ENCODE data around the gene ZNF74. TPM values are rescaled to one million over a fixed set of nuclear protein-coding genes. Genes with fewer than 3 reads are reported as not detected.
"Not testable (repeated sequence)": the region's sequence is repeated elsewhere in the genome, so short reads cannot be mapped to it uniquely, and the experiment has no call there.

ZNF74 gene
- total RNA-seq, result 10.7 TPM
- long read RNA-seq, transcript ZNF74-202 (5 exons, 3,159 nt), result major isoform, 16 of 31 reads
- long read RNA-seq, transcript ZNF74-203 (4 exons, 2,789 nt), result minor isoform, 8 of 31 reads
- long read RNA-seq, partial matches to known transcripts, result 0 of 31 reads
- long read RNA-seq, other reads (novel, unspliced or antisense), result 7 of 31 reads

- no peak for TF ChIP-seq CTCF (IDR thresholded peaks at IDR 0.05)
- H3K9me3 ChIP-seq, result no peaks in the 10 kb centered on the region
- intact Hi-C loops (cut with DNase I), result no loop called here
- no peaks in the 10 kb centered on the region for H3K27me3 ChIP-seq
- H3K36me3 ChIP-seq, result no peaks in the 10 kb centered on the region
- ATAC-seq (peak; percentile 97), DNase-seq (peak; percentile 96)
- H3K4me1 ChIP-seq, result peaks cover 23% of the 10 kb centered on the region
- H3K27ac ChIP-seq, result peak within 1 kb of the TSS; percentile 82
- peak within 1 kb of the TSS; percentile 92 for H3K4me3 ChIP-seq
Measured at GRCh38 chr22:20393705-20394476, at the start of gene ZNF74. TSS of gene ZNF74 (plus strand) at chr22:20394151. CDS start at chr22:20394629, 478 bp downstream.

- H3K4me3 ChIP-seq; H3K4me1 ChIP-seq; ATAC-seq; H3K36me3 ChIP-seq; intact Hi-C loops (cut with DNase I); H3K9me3 ChIP-seq; H3K27ac ChIP-seq; H3K27me3 ChIP-seq; DNase-seq: not testable (repeated sequence)
Measured at GRCh38 chr22:20346553-20346952, 47.4 kb upstream of the ZNF74 start.

GRCh38 chr22:20352536-20352935, 41.4 kb upstream of the ZNF74 start:
- H3K4me1 ChIP-seq; H3K4me3 ChIP-seq; ATAC-seq; H3K27me3 ChIP-seq; H3K27ac ChIP-seq; H3K36me3 ChIP-seq; intact Hi-C loops (cut with DNase I); H3K9me3 ChIP-seq; DNase-seq: not testable (repeated sequence)

- Histone ChIP-seq H3K36me3 (no peaks in the 10 kb centered on the region), H3K9me3 (no peaks in the 10 kb centered on the region), H3K4me3 (no peak overlapping the region), H3K4me1 (no peaks in the 10 kb centered on the region), H3K27ac (no peak overlapping the region), H3K27me3 (no peaks in the 10 kb centered on the region)
- no peak for TF ChIP-seq CTCF (IDR thresholded peaks at IDR 0.05)
- intact Hi-C loops (cut with DNase I), result no loop called here
- no peak for DNase-seq
- no peak for ATAC-seq
Measured at GRCh38 chr22:20354238-20354975, 39.5 kb upstream of the ZNF74 start.

- H3K9me3 ChIP-seq; H3K4me3 ChIP-seq; H3K36me3 ChIP-seq; H3K27ac ChIP-seq; H3K4me1 ChIP-seq; intact Hi-C loops (cut with DNase I); H3K27me3 ChIP-seq; ATAC-seq; DNase-seq: not testable (repeated sequence)
Measured at GRCh38 chr22:20355939-20356636, 37.9 kb upstream of the ZNF74 start.

- intact Hi-C loops (cut with DNase I); H3K4me1 ChIP-seq; ATAC-seq; H3K9me3 ChIP-seq; H3K27me3 ChIP-seq; H3K27ac ChIP-seq; H3K4me3 ChIP-seq; H3K36me3 ChIP-seq; DNase-seq: not testable (repeated sequence)
Measured at GRCh38 chr22:20356906-20357305, 37.0 kb upstream of the ZNF74 start.

- H3K36me3 ChIP-seq; H3K9me3 ChIP-seq; H3K27ac ChIP-seq; ATAC-seq; H3K4me3 ChIP-seq; DNase-seq; intact Hi-C loops (cut with DNase I); H3K27me3 ChIP-seq; H3K4me1 ChIP-seq: not testable (repeated sequence)
Measured at GRCh38 chr22:20357967-20358366, 36.0 kb upstream of the ZNF74 start.

GRCh38 chr22:20358503-20359239, 35.3 kb upstream of the ZNF74 start:
- H3K9me3 ChIP-seq; H3K36me3 ChIP-seq; H3K27me3 ChIP-seq; intact Hi-C loops (cut with DNase I); H3K4me3 ChIP-seq; ATAC-seq; H3K4me1 ChIP-seq; H3K27ac ChIP-seq; DNase-seq: not testable (repeated sequence)

- DNase-seq; H3K27me3 ChIP-seq; H3K36me3 ChIP-seq; H3K9me3 ChIP-seq; H3K27ac ChIP-seq; H3K4me3 ChIP-seq; ATAC-seq; intact Hi-C loops (cut with DNase I); H3K4me1 ChIP-seq: not testable (repeated sequence)
Measured at GRCh38 chr22:20360261-20360660, 33.7 kb upstream of the ZNF74 start.

GRCh38 chr22:20360866-20361751, 32.8 kb upstream of the ZNF74 start:
- H3K9me3 ChIP-seq; H3K4me3 ChIP-seq; H3K27me3 ChIP-seq; H3K27ac ChIP-seq; intact Hi-C loops (cut with DNase I); H3K4me1 ChIP-seq; ATAC-seq; H3K36me3 ChIP-seq; DNase-seq: not testable (repeated sequence)

Measured in upper lobe of right lung (tissue), 1 donor.